H9 (cell line): ENCODE results near the gene MICALL2. TPM values are rescaled to one million over a fixed set of nuclear protein-coding genes. Genes with fewer than 3 reads are reported as not detected.

Source experiments
- DNase-seq: peaks from one replicate; pipeline ENCODE4 v3.0.0-alpha.2; 2017
- H2AFZ ChIP-seq: one replicate; pipeline ENCODE4 v1.6.1; 2013; ENCODE audit warnings: mild to moderate bottlenecking, low read length, control low read depth, moderate library complexity
- H2AK5ac ChIP-seq: 2 replicates; pipeline ENCODE4 v1.6.1; 2013; ENCODE audit warnings: low read length, control low read depth, mixed read lengths; ENCODE audit not compliant: insufficient read length
- H2BK120ac ChIP-seq: one replicate; pipeline ENCODE4 v1.6.1; 2013; ENCODE audit warnings: low read depth, mild to moderate bottlenecking, low read length, control low read depth, inconsistent platforms; ENCODE audit not compliant: poor library complexity, severe bottlenecking
- H2BK12ac ChIP-seq: 2 replicates; pipeline ENCODE4 v1.6.1; 2013; ENCODE audit warnings: low read length, control low read depth, mixed read lengths, low read depth; ENCODE audit not compliant: insufficient read length
- H2BK15ac ChIP-seq: 2 replicates; pipeline ENCODE4 v1.6.1; 2013; ENCODE audit warnings: low read depth, low read length, control low read depth
- H2BK20ac ChIP-seq: one replicate; pipeline ENCODE4 v1.6.1; 2013; ENCODE audit warnings: low read depth, mild to moderate bottlenecking, low read length, control low read depth, inconsistent platforms; ENCODE audit not compliant: poor library complexity, severe bottlenecking
- H2BK5ac ChIP-seq: 2 replicates; pipeline ENCODE4 v1.6.1; 2013; ENCODE audit warnings: low read length, control low read depth, mixed read lengths; ENCODE audit not compliant: insufficient read length
- H3K14ac ChIP-seq: 2 replicates; pipeline ENCODE4 v1.6.1; 2013; ENCODE audit warnings: low read length, control low read depth; ENCODE audit not compliant: insufficient read depth
- H3K18ac ChIP-seq: 2 replicates; pipeline ENCODE4 v1.6.1; 2013; ENCODE audit warnings: low read depth, mild to moderate bottlenecking, mixed read lengths, low read length, control low read depth; ENCODE audit not compliant: insufficient read length
- H3K23ac ChIP-seq: 2 replicates; pipeline ENCODE4 v1.6.1; 2013; ENCODE audit warnings: low read length, control low read depth, mixed read lengths, low read depth; ENCODE audit not compliant: insufficient read length
- H3K23me2 ChIP-seq: 2 replicates; pipeline ENCODE4 v1.6.1; 2013; ENCODE audit warnings: low read depth, mild to moderate bottlenecking, mixed read lengths, low read length, control low read depth; ENCODE audit not compliant: insufficient read length, poor library complexity, severe bottlenecking
- H3K27ac ChIP-seq: 2 replicates; pipeline ENCODE4 v1.5.1; 2013; ENCODE audit warnings: low read length, control low read depth, mixed read lengths, low read depth; ENCODE audit not compliant: insufficient read length
- H3K27me3 ChIP-seq: 2 replicates; pipeline ENCODE4 v1.6.1; 2013; ENCODE audit warnings: low read length, control low read depth, inconsistent platforms; ENCODE audit not compliant: insufficient read depth
- H3K4ac ChIP-seq: 2 replicates; pipeline ENCODE4 v1.6.1; 2013; ENCODE audit warnings: low read depth, mild to moderate bottlenecking, control low read depth, inconsistent platforms, low read length, moderate library complexity
- H3K4me1 ChIP-seq: 2 replicates; pipeline ENCODE4 v1.6.1; 2013; ENCODE audit warnings: low read length, control low read depth, inconsistent platforms; ENCODE audit not compliant: insufficient read depth
- H3K4me2 ChIP-seq: 2 replicates; pipeline ENCODE4 v1.6.1; 2013; ENCODE audit warnings: low read length, control low read depth, mixed read lengths; ENCODE audit not compliant: insufficient read length, insufficient read depth
- H3K56ac ChIP-seq: 2 replicates; pipeline ENCODE4 v1.6.1; 2013; ENCODE audit warnings: low read depth, mild to moderate bottlenecking, mixed read lengths, low read length, control low read depth; ENCODE audit not compliant: insufficient read length
- H3K79me1 ChIP-seq: 2 replicates; pipeline ENCODE4 v1.6.1; 2013; ENCODE audit warnings: low read depth, mild to moderate bottlenecking, moderate library complexity, low read length, control low read depth, inconsistent platforms; ENCODE audit not compliant: insufficient read depth, poor library complexity, severe bottlenecking
- H3K79me2 ChIP-seq: 2 replicates; pipeline ENCODE4 v1.6.1; 2013; ENCODE audit warnings: low read length, control low read depth, inconsistent platforms; ENCODE audit not compliant: insufficient read depth
- H3K9ac ChIP-seq: 2 replicates; pipeline ENCODE4 v1.6.1; 2013; ENCODE audit warnings: low read length, control low read depth, mixed read lengths; ENCODE audit not compliant: insufficient read length; ENCODE audit errors: extremely low read depth
- H3K9me3 ChIP-seq: one replicate; pipeline ENCODE4 v1.6.1; 2013; ENCODE audit warnings: low read depth, low read length, inconsistent platforms; ENCODE audit not compliant: control insufficient read depth
- H3T11ph ChIP-seq: one replicate; pipeline ENCODE4 v1.6.1; 2013; ENCODE audit warnings: mild to moderate bottlenecking, low read length, control low read depth, inconsistent platforms
- H4K20me1 ChIP-seq: one replicate; pipeline ENCODE4 v1.6.1; 2013; ENCODE audit not compliant: control insufficient read depth, insufficient read length, insufficient read depth
- H4K5ac ChIP-seq: 2 replicates; pipeline ENCODE4 v1.6.1; 2013; ENCODE audit warnings: low read depth, mild to moderate bottlenecking, mixed read lengths, low read length, control low read depth; ENCODE audit not compliant: insufficient read length
- H4K8ac ChIP-seq: replicated peaks from 2 replicates; pipeline ENCODE4 v1.6.1; 2013; ENCODE audit warnings: low read length, control low read depth, mixed read lengths, low read depth; ENCODE audit not compliant: insufficient read length
- H4K91ac ChIP-seq: 2 replicates; pipeline ENCODE4 v1.6.1; 2013; ENCODE audit warnings: low read depth, mild to moderate bottlenecking, moderate library complexity, mixed read lengths, low read length, control low read depth; ENCODE audit not compliant: insufficient read length
- H3K27ac Mint-ChIP-seq, 3 experiments: 2 replicates in 2 of 3; 3 replicates in 1 of 3; pipeline ENCODE4 v1.8.0; 2020 to 2021; ENCODE audit warnings: mixed read lengths in 3 of 3, mild to moderate bottlenecking in 1 of 3, moderate library complexity in 1 of 3
- H3K27me3 Mint-ChIP-seq: 2 replicates; pipeline ENCODE4 v1.8.0; 2021; ENCODE audit warnings: low read depth, mild to moderate bottlenecking, moderate library complexity, mixed read lengths
- H3K36me3 Mint-ChIP-seq, 3 experiments: 2 replicates in 2 of 3; 3 replicates in 1 of 3; pipeline ENCODE4 v1.8.0; 2020 to 2021; ENCODE audit warnings: low read depth in 3 of 3, mixed read lengths in 3 of 3; ENCODE audit not compliant: insufficient read depth in 1 of 3
- H3K4me1 Mint-ChIP-seq, 2 experiments: 2 replicates each; pipeline ENCODE4 v1.8.0; 2020; ENCODE audit warnings: mixed read lengths in 2 of 2
- H3K4me3 Mint-ChIP-seq, 2 experiments: 2 replicates in 1 of 2; 3 replicates in 1 of 2; pipeline ENCODE4 v1.8.0; 2020 to 2021; ENCODE audit warnings: mild to moderate bottlenecking in 2 of 2, mixed read lengths in 2 of 2, moderate library complexity in 1 of 2
- H3K9me3 Mint-ChIP-seq, 2 experiments: 2 replicates in 1 of 2; 3 replicates in 1 of 2; pipeline ENCODE4 v1.8.0; 2020; ENCODE audit warnings: mild to moderate bottlenecking in 2 of 2, mixed read lengths in 2 of 2, moderate library complexity in 1 of 2
- WGBS: extraction: QIAGEN DNeasy Blood & Tissue Kit; methylation state at CpG from one replicate; pipeline ENCODE4 v1.1.7; 2013; ENCODE audit warnings: missing lambda C conversion rate, low lambda C conversion rate, mixed read lengths; ENCODE audit not compliant: insufficient read length; ENCODE audit errors: extremely low coverage; 5-methylcytosine and 5-hydroxymethylcytosine counted together
- total RNA-seq: library from RNA; stranded (reverse); gene quantifications from 2 replicates; pipeline ENCODE4 v1.2.1, GENCODE V29; 2021
- TF ChIP-seq, protein P1 (sequence below): fragments of 200-600 bp; sonication (generic); conservative IDR thresholded peaks from 3 replicates; pipeline ENCODE4 v1.8.0; 2021; ENCODE audit warnings: antibody characterized with exemption, mild to moderate bottlenecking

Gene MICALL2
- total RNA-seq, 1 experiment from 2014 or later: 7.1 TPM

DNA sequence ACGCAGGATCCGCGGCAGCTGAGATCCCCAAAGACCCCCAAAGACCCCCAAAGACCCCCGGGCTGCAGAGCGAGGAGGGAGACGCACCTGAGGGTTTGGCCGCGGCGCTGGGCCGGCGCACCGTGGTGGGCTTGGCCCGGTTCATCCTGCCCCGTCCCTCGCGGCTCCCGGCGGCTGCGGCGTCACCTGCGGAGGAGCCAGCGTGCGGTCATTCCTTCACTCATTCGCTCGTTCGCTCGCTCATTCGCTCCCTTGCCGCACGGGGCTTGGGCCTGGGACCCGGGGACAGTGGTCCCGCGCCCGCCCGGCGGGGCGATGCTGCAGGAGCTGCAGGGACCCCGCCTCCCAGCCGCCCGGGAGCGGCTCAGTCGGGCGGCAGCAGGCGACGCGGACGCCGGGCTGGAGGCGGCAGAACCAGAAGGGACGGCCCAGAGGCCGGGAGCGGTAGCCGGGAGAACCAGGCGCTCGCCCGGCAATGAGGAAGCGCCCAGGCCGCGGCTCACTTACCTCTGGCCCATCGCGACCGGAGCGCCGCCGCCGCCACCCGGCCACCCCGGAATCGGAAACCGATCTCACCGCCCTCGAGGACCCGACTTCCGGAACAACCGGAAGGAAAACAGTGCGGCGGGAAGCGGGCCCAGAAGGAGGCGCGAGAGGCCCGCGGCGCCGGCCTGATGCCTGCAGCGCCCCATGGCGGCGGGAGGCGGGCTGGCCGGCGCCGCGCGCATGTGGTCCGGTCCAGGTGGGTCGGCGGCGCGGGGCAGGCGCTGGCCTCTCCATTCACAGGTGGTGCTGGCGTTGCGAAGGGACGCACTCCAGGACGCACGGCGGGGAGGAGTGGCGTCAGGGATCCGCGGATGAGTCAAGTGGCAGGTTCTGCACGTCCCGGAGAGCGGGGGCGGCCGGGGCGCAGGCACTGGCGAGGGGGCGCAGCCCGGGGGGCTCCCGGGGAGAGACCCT, 44.8 kb upstream of the MICALL2 start, which contains the start of gene INTS1:
INTS1 (minus strand) TSS at position 574 of the 960 bp plus-strand sequence; CDS start at position 145, 429 bp downstream.
- H2BK120ac ChIP-seq: no peak within 1 kb of the TSS
- H3K23ac ChIP-seq: no peak within 1 kb of the TSS
- peaks cover 28 to 35% (median 30%) of the 10 kb centered on the region in 3 experiments; a peak in 6 of 7 replicates for H3K36me3 Mint-ChIP-seq
- no peaks in the 10 kb centered on the region for H4K20me1 ChIP-seq
- H4K8ac ChIP-seq: no peak within 1 kb of the TSS
- H3K23me2 ChIP-seq: peaks cover 10% of the 10 kb centered on the region
- H3K27ac Mint-ChIP-seq: peak within 1 kb of the TSS in 2 of 3 experiments; percentile 87 to 92; a peak in 2 of 7 replicates
- H3K79me2 ChIP-seq: peaks cover 14% of the 10 kb centered on the region; the same call in 1 of the 2 replicates
- no peaks in the 10 kb centered on the region for H3K27me3 ChIP-seq
- DNase-seq: peak; percentile 91
- no peak within 1 kb of the TSS for H3T11ph ChIP-seq
- H3K18ac ChIP-seq: peak within 1 kb of the TSS; percentile 85
- H2BK15ac ChIP-seq: no peak within 1 kb of the TSS; the same call in 1 of the 2 replicates
- no peak within 1 kb of the TSS for H3K56ac ChIP-seq
- H2AFZ ChIP-seq: no peak within 1 kb of the TSS
- H2AK5ac ChIP-seq: no peak within 1 kb of the TSS
- H3K9me3 ChIP-seq: no peaks in the 10 kb centered on the region
- no peaks in the 10 kb centered on the region for H3K4me1 ChIP-seq
- peaks cover 9 to 25% of the 10 kb centered on the region in 2 experiments for H3K4me1 Mint-ChIP-seq
- no peak within 1 kb of the TSS for H3K4ac ChIP-seq
- WGBS: no CpG with 5 or more reads among the region's 118 CpGs
- H4K91ac ChIP-seq: no peak within 1 kb of the TSS
- H3K27ac ChIP-seq: no peak within 1 kb of the TSS
- no peak within 1 kb of the TSS for H4K5ac ChIP-seq
- H2BK20ac ChIP-seq: no peak within 1 kb of the TSS
- no peaks in the 10 kb centered on the region for H3K27me3 Mint-ChIP-seq
- H3K14ac ChIP-seq: peak within 1 kb of the TSS; percentile 91
- H3K9ac ChIP-seq: peak within 1 kb of the TSS; percentile 79
- H2BK12ac ChIP-seq: no peak within 1 kb of the TSS
- peak within 1 kb of the TSS; percentile 91 for H3K4me2 ChIP-seq
- no peak within 1 kb of the TSS for H2BK5ac ChIP-seq
- H3K79me1 ChIP-seq: no peaks in the 10 kb centered on the region
- no peaks in the 10 kb centered on the region for H3K9me3 Mint-ChIP-seq
- H3K4me3 Mint-ChIP-seq: peak within 1 kb of the TSS; percentile 89 to 97
- TF ChIP-seq, protein P1, sequence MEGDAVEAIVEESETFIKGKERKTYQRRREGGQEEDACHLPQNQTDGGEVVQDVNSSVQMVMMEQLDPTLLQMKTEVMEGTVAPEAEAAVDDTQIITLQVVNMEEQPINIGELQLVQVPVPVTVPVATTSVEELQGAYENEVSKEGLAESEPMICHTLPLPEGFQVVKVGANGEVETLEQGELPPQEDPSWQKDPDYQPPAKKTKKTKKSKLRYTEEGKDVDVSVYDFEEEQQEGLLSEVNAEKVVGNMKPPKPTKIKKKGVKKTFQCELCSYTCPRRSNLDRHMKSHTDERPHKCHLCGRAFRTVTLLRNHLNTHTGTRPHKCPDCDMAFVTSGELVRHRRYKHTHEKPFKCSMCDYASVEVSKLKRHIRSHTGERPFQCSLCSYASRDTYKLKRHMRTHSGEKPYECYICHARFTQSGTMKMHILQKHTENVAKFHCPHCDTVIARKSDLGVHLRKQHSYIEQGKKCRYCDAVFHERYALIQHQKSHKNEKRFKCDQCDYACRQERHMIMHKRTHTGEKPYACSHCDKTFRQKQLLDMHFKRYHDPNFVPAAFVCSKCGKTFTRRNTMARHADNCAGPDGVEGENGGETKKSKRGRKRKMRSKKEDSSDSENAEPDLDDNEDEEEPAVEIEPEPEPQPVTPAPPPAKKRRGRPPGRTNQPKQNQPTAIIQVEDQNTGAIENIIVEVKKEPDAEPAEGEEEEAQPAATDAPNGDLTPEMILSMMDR: peak; percentile 88
